HFFc6 (cell line): ENCODE measurements around the gene PACC1. TPM values are rescaled to one million over a fixed set of nuclear protein-coding genes. Genes with fewer than 3 reads are reported as not detected.

ENCODE experiments used
- DNase-seq: peaks from one replicate; pipeline ENCODE4 v3.0.0-alpha.2; 2018
- H3K27ac Mint-ChIP-seq: 2 replicates; pipeline ENCODE4 v1.8.0; 2020; ENCODE audit warnings: mild to moderate bottlenecking, mixed read lengths
- H3K27me3 Mint-ChIP-seq: 2 replicates; pipeline ENCODE4 v1.8.0; 2021; ENCODE audit warnings: mild to moderate bottlenecking, moderate library complexity, mixed read lengths; ENCODE audit not compliant: insufficient read depth
- H3K36me3 Mint-ChIP-seq: 2 replicates; pipeline ENCODE4 v1.8.0; 2021; ENCODE audit warnings: low read depth, mixed read lengths
- H3K4me1 Mint-ChIP-seq: 2 replicates; pipeline ENCODE4 v1.8.0; 2020; ENCODE audit warnings: low read depth, mixed read lengths
- H3K4me3 Mint-ChIP-seq: 2 replicates; pipeline ENCODE4 v1.8.0; 2020; ENCODE audit warnings: mild to moderate bottlenecking, moderate library complexity, mixed read lengths
- H3K9me3 Mint-ChIP-seq: 2 replicates; pipeline ENCODE4 v1.8.0; 2020; ENCODE audit warnings: mild to moderate bottlenecking, mixed read lengths
- total RNA-seq, 6 experiments: library from RNA; stranded (reverse); fragmentation: NEBNext Ultra II Directional; extraction: Animal tissue kit (Norgen Biotek cat#: 25700); gene quantifications; 2 replicates in 1 of 6; 3 replicates in 5 of 6; pipeline ENCODE4 v1.2.3, GENCODE V29; 2021
- TF ChIP-seq, protein P1 (sequence below): fragments of 200-600 bp; sonication (generic); IDR thresholded peaks from 2 replicates; pipeline ENCODE4 v1.5.0; 2021; ENCODE audit warnings: antibody characterized with exemption, mild to moderate bottlenecking

The PACC1 gene
- total RNA-seq, 6 experiments from 2014 or later = 6.9 to 7.6 (median 7.4) TPM

- Mint-ChIP-seq H3K27ac (no peak overlapping the region), H3K9me3 (peaks cover 13% of the 10 kb centered on the region), H3K27me3 (peaks cover 6% of the 10 kb centered on the region), H3K4me1 (no peaks in the 10 kb centered on the region), H3K36me3 (peaks cover 27% of the 10 kb centered on the region), H3K4me3 (no peak overlapping the region)
- TF ChIP-seq, protein P1, sequence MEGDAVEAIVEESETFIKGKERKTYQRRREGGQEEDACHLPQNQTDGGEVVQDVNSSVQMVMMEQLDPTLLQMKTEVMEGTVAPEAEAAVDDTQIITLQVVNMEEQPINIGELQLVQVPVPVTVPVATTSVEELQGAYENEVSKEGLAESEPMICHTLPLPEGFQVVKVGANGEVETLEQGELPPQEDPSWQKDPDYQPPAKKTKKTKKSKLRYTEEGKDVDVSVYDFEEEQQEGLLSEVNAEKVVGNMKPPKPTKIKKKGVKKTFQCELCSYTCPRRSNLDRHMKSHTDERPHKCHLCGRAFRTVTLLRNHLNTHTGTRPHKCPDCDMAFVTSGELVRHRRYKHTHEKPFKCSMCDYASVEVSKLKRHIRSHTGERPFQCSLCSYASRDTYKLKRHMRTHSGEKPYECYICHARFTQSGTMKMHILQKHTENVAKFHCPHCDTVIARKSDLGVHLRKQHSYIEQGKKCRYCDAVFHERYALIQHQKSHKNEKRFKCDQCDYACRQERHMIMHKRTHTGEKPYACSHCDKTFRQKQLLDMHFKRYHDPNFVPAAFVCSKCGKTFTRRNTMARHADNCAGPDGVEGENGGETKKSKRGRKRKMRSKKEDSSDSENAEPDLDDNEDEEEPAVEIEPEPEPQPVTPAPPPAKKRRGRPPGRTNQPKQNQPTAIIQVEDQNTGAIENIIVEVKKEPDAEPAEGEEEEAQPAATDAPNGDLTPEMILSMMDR = no peak
- no peak for DNase-seq
Measured at GRCh38 chr1:212388985-212389716, 25.5 kb downstream of the PACC1 start.

DNA sequence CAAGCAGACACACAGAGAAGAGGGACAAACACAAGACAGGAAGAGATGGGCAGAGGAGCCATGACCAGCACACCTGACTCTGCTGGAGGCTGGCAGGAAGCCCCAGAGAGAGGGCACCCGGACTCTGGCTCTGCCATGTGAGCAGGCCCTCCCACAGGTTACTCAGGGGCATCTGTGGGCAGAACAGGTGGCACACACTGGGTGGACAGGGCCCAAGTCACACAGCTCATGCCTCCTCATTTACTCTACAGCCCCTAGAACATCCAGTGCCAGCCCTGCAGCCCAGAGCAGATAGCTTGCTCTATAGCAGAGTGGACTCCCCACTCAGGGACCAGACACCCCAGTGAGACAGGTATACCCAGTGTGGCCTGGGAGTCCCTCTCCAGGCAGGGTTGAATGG, 28.7 kb downstream of the PACC1 start:
- DNase-seq = no peak
- Mint-ChIP-seq H3K27ac (no peak overlapping the region), H3K27me3 (peaks cover 6% of the 10 kb centered on the region), H3K36me3 (peaks cover 17% of the 10 kb centered on the region), H3K4me3 (no peak overlapping the region), H3K9me3 (peaks cover 7% of the 10 kb centered on the region), H3K4me1 (no peaks in the 10 kb centered on the region)
- TF ChIP-seq, protein P1 = no peak

GRCh38 chr1:212381397-212382035, 33.2 kb downstream of the PACC1 start:
- Mint-ChIP-seq H3K27ac (no peak overlapping the region), H3K4me1 (no peaks in the 10 kb centered on the region), H3K9me3 (no peaks in the 10 kb centered on the region), H3K27me3 (peaks cover 2% of the 10 kb centered on the region), H3K36me3 (0 out of 2 replicates have a peak, but pooled peaks cover 6% of the 10 kb centered on the region), H3K4me3 (no peak overlapping the region)
- no peak for DNase-seq
- TF ChIP-seq, protein P1 = no peak

DNA sequence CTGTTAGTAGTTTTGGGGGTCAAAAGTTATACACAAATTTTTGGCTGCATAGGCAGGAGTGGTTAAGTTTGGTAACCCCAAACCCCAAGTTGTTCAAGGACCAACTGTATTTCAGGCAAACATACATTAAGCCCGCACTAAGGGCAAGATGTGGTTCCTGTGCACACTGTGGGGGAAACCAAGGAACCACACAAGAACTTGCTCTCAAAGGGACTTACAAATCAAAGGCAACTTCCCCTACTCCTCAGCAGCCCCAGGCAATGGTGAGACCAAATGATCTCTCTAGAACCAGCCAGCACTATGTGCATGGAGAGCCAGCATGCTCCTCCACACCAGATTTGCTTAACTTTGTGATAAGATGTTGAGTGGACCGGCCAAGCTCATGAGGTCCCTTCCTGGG, 35.3 kb downstream of the PACC1 start:
- no peak overlapping the region for H3K4me3 Mint-ChIP-seq
- no peaks in the 10 kb centered on the region for H3K9me3 Mint-ChIP-seq
- H3K27me3 Mint-ChIP-seq = no peaks in the 10 kb centered on the region
- TF ChIP-seq, protein P1 = no peak
- no peak for DNase-seq
- H3K36me3 Mint-ChIP-seq = 0 out of 2 replicates have a peak, but pooled peaks cover 3% of the 10 kb centered on the region
- H3K27ac Mint-ChIP-seq = no peak overlapping the region
- H3K4me1 Mint-ChIP-seq = no peaks in the 10 kb centered on the region

DNA sequence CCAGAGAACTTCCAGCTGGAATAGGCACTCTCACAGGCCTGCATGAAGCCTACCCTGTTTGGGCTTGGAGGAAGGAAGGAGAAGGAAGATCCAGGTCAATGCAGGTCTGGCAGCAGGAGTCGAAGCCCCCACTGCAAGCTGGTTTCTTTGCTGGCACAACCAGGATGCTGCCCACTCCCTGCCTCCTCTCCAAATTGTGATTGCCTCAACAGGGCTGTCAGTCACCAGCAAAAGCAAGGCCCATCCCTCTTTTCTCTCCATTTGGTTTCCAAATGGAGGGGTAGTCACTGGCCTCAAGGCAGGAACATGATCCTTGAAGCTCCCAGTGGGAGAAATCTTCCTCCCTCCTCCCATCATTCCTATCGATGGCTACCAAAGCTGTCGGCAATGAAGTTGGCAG, 37.0 kb downstream of the PACC1 start:
- Mint-ChIP-seq H3K27me3 (no peaks in the 10 kb centered on the region; the same call in 1 of the 2 replicates), H3K4me3 (no peak overlapping the region), H3K27ac (no peak overlapping the region), H3K9me3 (no peaks in the 10 kb centered on the region), H3K4me1 (no peaks in the 10 kb centered on the region), H3K36me3 (peaks cover 16% of the 10 kb centered on the region)
- TF ChIP-seq, protein P1 = no peak
- DNase-seq = no peak
